PC-3 (cell line): Measurements from ENCODE around the gene CDC42EP2. TPM values are rescaled to one million over a fixed set of nuclear protein-coding genes. Genes with fewer than 3 reads are reported as not detected.
A peak's percentile ranks its signal among the peaks of the same experiment; 100 is the strongest.

Experiments used
- ATAC-seq: fragments of 200-7000 bp; cut with Tn5 transposase; 2 replicates; pipeline ENCODE4 v1.9.1; 2020; ENCODE audit warnings: mild to moderate bottlenecking, moderate library complexity
- BruUV-seq: library from RNA; stranded (reverse); fragments of 400-500 nt; replicated peaks from 2 replicates; lab custom pipeline; 2021; lab: Mats Ljungman, UMichigan
- CTCF ChIA-PET: fragments of 300-600 bp; sonication (Branson Sonifier 250); formaldehyde crosslinking; loops from one replicate; lab custom pipeline; 2022; ENCODE audit warnings: antibody characterized with exemption; lab: Charles Lee
- POLR2A ChIA-PET: fragments of 300-600 bp; sonication (Branson Sonifier 250); formaldehyde crosslinking; loops from one replicate; lab custom pipeline; 2022; ENCODE audit warnings: antibody characterized with exemption; ENCODE audit not compliant: unreplicated experiment; lab: Charles Lee
- DNase-seq: peaks from one replicate; pipeline ENCODE4 v3.0.0-alpha.2; 2015
- H2AFZ ChIP-seq: fragments of 300-600 bp; sonication (generic); 2 replicates; pipeline ENCODE4 v1.6.0; 2016; ENCODE audit warnings: antibody characterized with exemption, low read length
- H3F3A ChIP-seq: fragments of 300-600 bp; sonication (generic); one replicate; pipeline ENCODE4 v1.6.0; 2017; ENCODE audit warnings: antibody characterized with exemption, low read length, control low read depth, mild to moderate bottlenecking; ENCODE audit not compliant: unreplicated experiment
- H3K27ac ChIP-seq: fragments of 300-600 bp; sonication (generic); 2 replicates; pipeline ENCODE4 v1.5.1; 2016; ENCODE audit warnings: mild to moderate bottlenecking, low read length
- H3K27me3 ChIP-seq: fragments of 300-600 bp; sonication (generic); 2 replicates; pipeline ENCODE4 v1.6.1; 2016; ENCODE audit warnings: low read length, mixed read lengths
- H3K36me3 ChIP-seq: fragments of 300-600 bp; sonication (generic); 2 replicates; pipeline ENCODE4 v1.6.1; 2016; ENCODE audit warnings: low read depth, mixed run types, low read length, mixed read lengths
- H3K4me1 ChIP-seq: fragments of 300-600 bp; sonication (generic); 2 replicates; pipeline ENCODE4 v1.5.1; 2016; ENCODE audit warnings: low read length; ENCODE audit not compliant: insufficient read depth
- H3K4me2 ChIP-seq: fragments of 300-600 bp; sonication (generic); 2 replicates; pipeline ENCODE4 v1.6.0; 2016; ENCODE audit warnings: low read length
- H3K4me3 ChIP-seq: fragments of 300-600 bp; sonication (generic); 2 replicates; pipeline ENCODE4 v1.5.1; 2016; ENCODE audit warnings: mild to moderate bottlenecking, low read length, mixed read lengths
- H3K79me2 ChIP-seq: fragments of 300-600 bp; sonication (generic); 2 replicates; pipeline ENCODE4 v1.6.1; 2017; ENCODE audit warnings: low read length, mixed read lengths
- H3K9ac ChIP-seq: fragments of 300-600 bp; sonication (generic); 2 replicates; pipeline ENCODE4 v1.6.0; 2016; ENCODE audit warnings: mild to moderate bottlenecking, low read length
- H3K9me2 ChIP-seq: fragments of 300-600 bp; sonication (generic); replicated peaks from 2 replicates; pipeline ENCODE4 v1.6.1; 2016; ENCODE audit warnings: mixed run types, low read length, mixed read lengths
- H3K9me3 ChIP-seq: fragments of 300-600 bp; sonication (generic); 2 replicates; pipeline ENCODE4 v1.6.1; 2016; ENCODE audit warnings: low read length, mixed read lengths
- H4K20me1 ChIP-seq: fragments of 300-600 bp; sonication (generic); 2 replicates; pipeline ENCODE4 v1.6.1; 2016; ENCODE audit warnings: low read length, mixed read lengths
- CTCF ChIP-seq: fragments of 300-600 bp; sonication (generic); conservative IDR thresholded peaks from 2 replicates; pipeline ENCODE4 v1.5.1; 2017; ENCODE audit warnings: antibody characterized with exemption, low read depth, mild to moderate bottlenecking, low read length
- EZH2 ChIP-seq: fragments of 300-600 bp; sonication (generic); IDR thresholded peaks from one replicate; pipeline ENCODE4 v1.6.1; 2017; ENCODE audit warnings: antibody characterized with exemption, mild to moderate bottlenecking, low read length; ENCODE audit not compliant: unreplicated experiment
- intact Hi-C: fragments of 100-400 bp; cut with micrococcal nuclease; formaldehyde crosslinking; loops from 2 replicates; pipeline ENCODE4 v1.9.0; 2023
- total RNA-seq: library from RNA; depleted of rRNA; stranded (reverse); fragments of >200 nt; gene quantifications from 2 replicates; pipeline ENCODE4 v1.2.3, GENCODE V29; 2014

CDC42EP2 gene
- total RNA-seq, 1 experiment from 2014 or later, result 25.7 TPM

GRCh38 chr11:65315204-65315865, 669 bp downstream of the CDC42EP2 start:
- H3F3A ChIP-seq, result peaks cover 5% of the 10 kb centered on the region
- peak overlapping the region; percentile 94 for H3K4me2 ChIP-seq
- peak overlapping the region; percentile 65 for H2AFZ ChIP-seq
- POLR2A ChIA-PET, result interaction anchor here (0.7 to 1.6 kb wide), 5 partner anchors 13 to 40 kb away, joined by 3 to 10 read pairs (median 3); partner anchors contain the start of gene DPF2
- no peaks in the 10 kb centered on the region for H3K9me3 ChIP-seq
- ATAC-seq (peak; percentile 25), DNase-seq (peak; percentile 82)
- intact Hi-C loops, result loop anchor here (10.0 kb wide), 1 partner anchor 131 kb away; the partner anchor contains the start of gene CAPN1
- H3K27me3 ChIP-seq, result no peaks in the 10 kb centered on the region
- peaks cover 9% of the 10 kb centered on the region for H4K20me1 ChIP-seq
- H3K9me2 ChIP-seq, result no peaks in the 10 kb centered on the region
- peaks cover 55% of the 10 kb centered on the region for H3K79me2 ChIP-seq
- no TSS peak for BruUV-seq
- H3K36me3 ChIP-seq, result peaks cover 8% of the 10 kb centered on the region; the same call in 1 of the 2 replicates
- H3K9ac ChIP-seq, result peak overlapping the region; percentile 84
- peak overlapping the region; percentile 72 for H3K4me3 ChIP-seq
- H3K4me1 ChIP-seq, result peaks cover 36% of the 10 kb centered on the region
- peak overlapping the region; percentile 87 for H3K27ac ChIP-seq
- TF ChIP-seq CTCF (peak; percentile 99), EZH2 (no peak)
- CTCF ChIA-PET, result interaction anchor here (0.9 to 4.3 kb wide), 4 partner anchors 15 to 41 kb away, joined by 5 to 266 read pairs (median 18); partner anchors contain the start of gene DPF2

- H3F3A ChIP-seq, result peaks cover 5% of the 10 kb centered on the region
- H3K9me3 ChIP-seq, result no peaks in the 10 kb centered on the region
- peaks cover 60% of the 10 kb centered on the region for H3K79me2 ChIP-seq
- DNase-seq, result peak; percentile 27
- no TSS peak for BruUV-seq
- peaks cover 13% of the 10 kb centered on the region for H3K36me3 ChIP-seq
- H3K27me3 ChIP-seq, result no peaks in the 10 kb centered on the region
- no peaks in the 10 kb centered on the region for H3K9me2 ChIP-seq
- H3K9ac ChIP-seq, result peak overlapping the region; percentile 84
- H4K20me1 ChIP-seq, result peaks cover 14% of the 10 kb centered on the region
- CTCF ChIA-PET, result interaction anchor here (0.9 to 4.3 kb wide), 4 partner anchors 15 to 41 kb away, joined by 5 to 266 read pairs (median 18); partner anchors contain the start of gene DPF2
- no peak for TF ChIP-seq EZH2
- peak; percentile 39; the same call in 1 of the 2 replicates for TF ChIP-seq CTCF
- H3K4me2 ChIP-seq, result peak overlapping the region; percentile 94
- no peak for ATAC-seq
- intact Hi-C loops, result loop anchor here (10.0 kb wide), 1 partner anchor 131 kb away; the partner anchor contains the start of gene CAPN1
- peak overlapping the region; percentile 72 for H3K4me3 ChIP-seq
- H3K27ac ChIP-seq, result peak overlapping the region; percentile 87
- POLR2A ChIA-PET, result interaction anchor here (1.4 to 1.7 kb wide), 5 partner anchors 13 to 41 kb away, joined by 3 to 56 read pairs (median 8); partner anchors contain the start of gene DPF2
- H3K4me1 ChIP-seq, result peaks cover 31% of the 10 kb centered on the region
- H2AFZ ChIP-seq, result peak overlapping the region; percentile 65; the same call in 1 of the 2 replicates
These were observed 1.2 kb downstream of the CDC42EP2 start for GRCh38 chr11:65315866-65316226.
